Renal cortex interstitium (tissue), 15 donors: ENCODE results near the gene DYNC1I2. TPM values are rescaled to one million over a fixed set of nuclear protein-coding genes. Genes with fewer than 3 reads are reported as not detected.

Experiments used
- DNase-seq, 11 donors: peaks; one replicate each; pipeline ENCODE4 v3.0.0-alpha.2; 2013; ENCODE audit warnings: low read depth in 9 of 11, low spot score in 4 of 11; ENCODE audit errors: extremely low read depth in 1 of 11
- long read RNA-seq, 16 experiments: transcript quantifications; one replicate each; lab custom pipeline, GENCODE V29; 2026
- polyA plus RNA-seq, 3 donors: library from polyadenylated mRNA; unstranded; fragments of 120-200 nt; gene quantifications; one replicate each; pipeline ENCODE4 v1.2.1, GENCODE V29; 2013; ENCODE audit not compliant: insufficient read length in 3 of 3

DYNC1I2 gene
- polyA plus RNA-seq = 100 to 1,000 TPM; 160 to 206 (median 186) TPM
- long read RNA-seq, donor 1, transcript DYNC1I2-201 (16 exons, 2,589 nt) = major isoform, 5 of 57 reads
- long read RNA-seq, donor 1, partial matches to known transcripts = 44 of 57 reads
- long read RNA-seq, donor 1, other reads (novel, unspliced or antisense) = 0 of 57 reads
- long read RNA-seq, donor 2, transcript DYNC1I2-203 (16 exons, 2,572 nt) = major isoform, 7 of 90 reads
- long read RNA-seq, donor 2, partial matches to known transcripts = 79 of 90 reads
- long read RNA-seq, donor 2, other reads (novel, unspliced or antisense) = 0 of 90 reads
- long read RNA-seq, donor 3, transcript DYNC1I2-201 (16 exons, 2,589 nt) = minor isoform, 10 of 134 reads
- long read RNA-seq, donor 3, transcript DYNC1I2-203 (16 exons, 2,572 nt) = major isoform, 24 of 134 reads
- long read RNA-seq, donor 3, partial matches to known transcripts = 92 of 134 reads
- long read RNA-seq, donor 3, other reads (novel, unspliced or antisense) = 0 of 134 reads
- long read RNA-seq, donor 4, transcript DYNC1I2-201 (16 exons, 2,589 nt) = minor isoform, 5 of 48 reads
- long read RNA-seq, donor 4, transcript DYNC1I2-203 (16 exons, 2,572 nt) = major isoform, 13 of 48 reads
- long read RNA-seq, donor 4, partial matches to known transcripts = 26 of 48 reads
- long read RNA-seq, donor 4, other reads (novel, unspliced or antisense) = 0 of 48 reads
- long read RNA-seq, donor 5 = 0 reads
- long read RNA-seq, donor 6, transcript DYNC1I2-203 (16 exons, 2,572 nt) = major isoform, 10 of 86 reads
- long read RNA-seq, donor 6, transcript DYNC1I2-221 (3 exons, 581 nt) = minor isoform, 5 of 86 reads
- long read RNA-seq, donor 6, partial matches to known transcripts = 68 of 86 reads
- long read RNA-seq, donor 6, other reads (novel, unspliced or antisense) = 0 of 86 reads
- long read RNA-seq, donor 7, transcript DYNC1I2-201 (16 exons, 2,589 nt) = minor isoform, 6 of 133 reads
- long read RNA-seq, donor 7, transcript DYNC1I2-203 (16 exons, 2,572 nt) = major isoform, 13 of 133 reads
- long read RNA-seq, donor 7, partial matches to known transcripts = 110 of 133 reads
- long read RNA-seq, donor 7, other reads (novel, unspliced or antisense) = 0 of 133 reads
- long read RNA-seq, donor 8, transcript DYNC1I2-203 (16 exons, 2,572 nt) = major isoform, 16 of 223 reads
- long read RNA-seq, donor 8, transcript DYNC1I2-201 (16 exons, 2,589 nt) = minor isoform, 12 of 223 reads
- long read RNA-seq, donor 8, partial matches to known transcripts = 183 of 223 reads
- long read RNA-seq, donor 8, other reads (novel, unspliced or antisense) = 5 of 223 reads
- long read RNA-seq, donor 9, transcript DYNC1I2-201 (16 exons, 2,589 nt) = minor isoform, 9 of 71 reads
- long read RNA-seq, donor 9, transcript DYNC1I2-203 (16 exons, 2,572 nt) = major isoform, 15 of 71 reads
- long read RNA-seq, donor 9, partial matches to known transcripts = 43 of 71 reads
- long read RNA-seq, donor 9, other reads (novel, unspliced or antisense) = 0 of 71 reads
- long read RNA-seq, donor 10, transcript DYNC1I2-203 (16 exons, 2,572 nt) = major isoform, 13 of 127 reads
- long read RNA-seq, donor 10, partial matches to known transcripts = 104 of 127 reads
- long read RNA-seq, donor 10, other reads (novel, unspliced or antisense) = 0 of 127 reads
- long read RNA-seq, donor 11, transcript DYNC1I2-203 (16 exons, 2,572 nt) = major isoform, 7 of 52 reads
- long read RNA-seq, donor 11, transcript DYNC1I2-201 (16 exons, 2,589 nt) = minor isoform, 5 of 52 reads
- long read RNA-seq, donor 11, partial matches to known transcripts = 39 of 52 reads
- long read RNA-seq, donor 11, other reads (novel, unspliced or antisense) = 0 of 52 reads
- long read RNA-seq, donor 12, transcript DYNC1I2-201 (16 exons, 2,589 nt) = minor isoform, 6 of 30 reads
- long read RNA-seq, donor 12, transcript DYNC1I2-203 (16 exons, 2,572 nt) = major isoform, 7 of 30 reads
- long read RNA-seq, donor 12, partial matches to known transcripts = 15 of 30 reads
- long read RNA-seq, donor 12, other reads (novel, unspliced or antisense) = 0 of 30 reads
- long read RNA-seq, donor 13, transcript DYNC1I2-221 (3 exons, 581 nt) = minor isoform, 6 of 205 reads
- long read RNA-seq, donor 13, transcript DYNC1I2-201 (16 exons, 2,589 nt) = minor isoform, 10 of 205 reads
- long read RNA-seq, donor 13, transcript DYNC1I2-203 (16 exons, 2,572 nt) = major isoform, 12 of 205 reads
- long read RNA-seq, donor 13, partial matches to known transcripts = 169 of 205 reads
- long read RNA-seq, donor 13, other reads (novel, unspliced or antisense) = 5 of 205 reads
- long read RNA-seq, donor 14, transcript DYNC1I2-203 (16 exons, 2,572 nt) = major isoform, 15 of 101 reads
- long read RNA-seq, donor 14, transcript DYNC1I2-201 (16 exons, 2,589 nt) = major isoform, 15 of 101 reads
- long read RNA-seq, donor 14, partial matches to known transcripts = 68 of 101 reads
- long read RNA-seq, donor 14, other reads (novel, unspliced or antisense) = 0 of 101 reads
- long read RNA-seq, donor 15, transcript DYNC1I2-203 (16 exons, 2,572 nt) = major isoform, 7 of 29 reads
- long read RNA-seq, donor 15, partial matches to known transcripts = 17 of 29 reads
- long read RNA-seq, donor 15, other reads (novel, unspliced or antisense) = 0 of 29 reads
- long read RNA-seq, donor 16, transcript DYNC1I2-201 (16 exons, 2,589 nt) = minor isoform, 22 of 217 reads
- long read RNA-seq, donor 16, transcript DYNC1I2-203 (16 exons, 2,572 nt) = major isoform, 33 of 217 reads
- long read RNA-seq, donor 16, transcript DYNC1I2-223 (8 exons, 1,798 nt) = minor isoform, 8 of 217 reads
- long read RNA-seq, donor 16, partial matches to known transcripts = 147 of 217 reads
- long read RNA-seq, donor 16, other reads (novel, unspliced or antisense) = 0 of 217 reads

DNA sequence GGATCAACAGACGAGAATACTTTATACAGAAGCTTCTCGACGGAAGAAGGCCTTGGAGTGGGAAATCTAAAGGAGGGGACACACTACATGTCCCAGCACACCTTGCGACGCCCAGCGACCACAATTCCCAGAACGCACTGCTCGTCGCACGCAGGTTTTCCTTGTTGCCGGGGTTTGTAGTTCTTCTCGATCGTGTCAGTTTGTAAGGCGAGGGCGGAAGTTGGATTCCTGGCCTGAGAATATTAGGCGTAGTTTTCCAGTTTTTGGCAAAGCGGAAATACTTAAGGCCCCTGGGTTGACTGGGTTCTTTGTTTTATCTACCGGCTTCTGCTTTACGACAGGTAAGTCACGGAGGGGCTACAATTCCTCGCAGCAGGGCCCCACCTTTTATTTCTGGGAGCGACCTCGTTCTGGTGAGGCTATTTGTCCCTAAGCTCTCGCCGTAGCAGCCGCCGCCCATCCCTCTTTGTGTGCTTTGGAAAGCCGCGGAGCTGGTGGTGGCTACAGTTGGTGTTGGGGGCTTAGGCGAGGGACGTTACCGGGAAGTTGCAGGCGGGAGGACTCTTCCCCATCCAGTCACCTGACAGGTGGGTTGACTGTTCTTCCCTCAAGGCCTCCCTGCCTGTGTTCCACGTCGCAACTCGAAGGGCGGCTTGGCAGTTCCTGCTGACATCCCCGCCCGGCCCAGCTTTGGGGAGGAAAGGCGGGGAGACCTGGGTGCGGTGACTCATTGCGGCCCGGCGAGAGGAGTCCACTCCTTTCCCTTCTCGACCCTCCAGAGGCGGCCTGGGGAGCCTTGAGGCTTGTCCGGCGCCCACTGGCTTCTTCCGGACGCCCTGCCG lies at the start of gene DYNC1I2:
Gene DYNC1I2, plus strand, starts transcription at position 183 of the 842 bp plus-strand sequence. CDS start 2,687 bp downstream, outside the sequence.
- peak; percentile 82 to 95 (median 90) for DNase-seq

DNA sequence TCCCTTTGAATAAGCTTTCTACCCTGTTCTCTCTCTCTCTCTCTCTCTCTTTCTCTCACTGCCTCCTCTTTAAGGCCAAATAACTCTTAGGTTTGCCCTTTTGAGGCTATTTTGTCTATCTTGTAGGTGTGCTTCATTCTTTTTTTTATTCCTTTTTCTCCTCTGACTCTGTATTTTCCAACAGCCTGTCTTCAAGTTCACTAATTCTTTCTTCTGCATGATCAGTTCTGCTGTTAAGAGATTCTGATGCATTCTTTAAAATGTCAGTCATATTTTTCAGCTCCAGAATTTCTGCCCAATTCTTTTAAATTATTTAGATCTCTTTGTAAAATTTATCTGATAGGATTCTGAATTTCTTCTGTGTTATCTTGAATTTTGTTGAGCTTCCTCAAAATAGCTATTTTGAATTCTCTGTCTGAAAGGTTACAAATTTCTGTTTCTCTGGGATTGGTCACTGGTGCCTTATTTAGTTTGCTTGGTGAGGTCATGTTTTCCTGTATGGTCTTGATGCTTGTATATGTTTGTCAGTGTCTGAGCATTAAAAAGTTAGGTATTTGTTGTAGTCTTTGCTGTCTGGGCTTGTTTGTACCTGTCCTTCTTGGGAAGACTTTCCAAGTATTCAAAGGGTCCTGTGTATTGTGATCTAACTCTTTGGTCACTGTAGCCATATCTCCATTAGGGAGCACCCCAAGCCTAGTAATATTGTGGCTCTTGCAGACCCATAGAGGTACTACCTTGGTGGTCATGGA lies 35.4 kb upstream of the DYNC1I2 start:
- no peak for DNase-seq

DNA sequence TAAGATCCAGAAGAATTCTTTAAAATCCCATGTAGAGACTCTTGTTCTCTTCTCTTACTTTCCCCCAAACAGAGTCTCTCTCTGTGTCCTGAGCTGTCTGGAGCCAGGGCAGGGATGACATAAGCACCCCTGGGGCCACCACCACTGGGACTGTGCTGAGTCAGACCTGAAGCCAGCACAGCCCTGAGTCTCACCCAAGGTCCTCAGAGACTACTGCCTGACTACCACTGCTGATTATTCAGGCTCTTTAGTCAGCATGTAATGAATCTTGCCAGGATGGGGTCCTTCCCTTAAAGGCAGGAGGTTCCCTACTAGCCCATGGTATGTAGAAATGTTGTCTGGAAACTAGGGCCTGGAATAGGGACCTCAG lies 34.9 kb upstream of the DYNC1I2 start:
- no peak for DNase-seq

DNA sequence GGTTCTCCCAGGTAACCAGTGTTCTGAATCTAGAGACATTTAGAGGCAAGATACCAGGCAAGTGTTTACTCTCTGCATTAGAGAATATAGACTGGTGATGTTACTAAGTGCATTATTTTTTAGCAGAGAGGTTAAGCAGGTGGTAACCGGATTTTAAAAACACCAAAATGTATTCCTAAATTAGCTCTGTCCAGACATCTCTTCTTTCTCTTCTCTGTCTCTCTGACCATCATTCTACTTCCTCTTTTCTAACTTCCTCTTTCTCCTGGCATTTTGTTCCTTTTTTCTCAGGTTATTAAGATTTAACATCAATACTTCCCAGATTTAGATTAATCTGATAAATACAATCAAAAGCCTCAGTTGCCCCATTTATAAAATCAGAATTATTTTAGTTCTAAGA lies 31.7 kb upstream of the DYNC1I2 start:
- no peak for DNase-seq

DNA sequence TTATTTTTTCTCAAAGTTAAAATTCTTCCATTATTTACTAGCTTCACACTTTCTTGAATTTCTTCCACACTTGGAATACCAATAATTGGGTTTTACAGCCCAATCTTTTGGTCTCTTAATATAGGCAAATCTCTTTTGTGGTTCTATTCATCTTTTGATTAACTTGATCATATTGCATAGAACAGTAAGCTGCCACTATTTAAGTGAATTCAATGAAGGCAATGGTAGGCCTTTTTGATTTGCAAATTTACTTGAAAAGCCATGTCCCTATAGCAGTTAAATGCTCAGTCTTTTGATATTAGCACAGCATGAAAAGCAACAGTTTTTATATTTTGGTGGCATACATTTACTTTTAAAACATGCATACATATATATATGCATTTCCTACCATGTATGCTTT lies 20.2 kb upstream of the DYNC1I2 start:
- no peak for DNase-seq

DNA sequence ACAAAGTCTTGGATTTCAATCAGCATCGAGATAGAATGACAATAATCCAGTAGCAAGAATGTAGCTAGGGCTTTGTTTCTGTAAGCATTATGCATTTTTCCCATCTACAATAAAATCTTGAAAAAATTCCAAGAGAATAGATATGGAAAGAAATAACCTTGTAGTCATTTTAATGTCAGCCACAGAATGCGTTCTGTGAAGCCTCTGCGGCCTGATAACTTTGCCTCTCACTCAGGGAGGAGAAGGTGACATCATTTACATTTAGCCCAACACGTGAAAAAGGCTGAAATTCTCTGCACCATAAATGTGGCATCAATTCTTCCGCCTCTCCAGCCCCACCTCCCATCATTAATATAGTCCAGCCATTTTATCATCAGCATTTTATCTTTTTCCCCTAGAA lies 19.1 kb upstream of the DYNC1I2 start:
- DNase-seq = no peak

DNA sequence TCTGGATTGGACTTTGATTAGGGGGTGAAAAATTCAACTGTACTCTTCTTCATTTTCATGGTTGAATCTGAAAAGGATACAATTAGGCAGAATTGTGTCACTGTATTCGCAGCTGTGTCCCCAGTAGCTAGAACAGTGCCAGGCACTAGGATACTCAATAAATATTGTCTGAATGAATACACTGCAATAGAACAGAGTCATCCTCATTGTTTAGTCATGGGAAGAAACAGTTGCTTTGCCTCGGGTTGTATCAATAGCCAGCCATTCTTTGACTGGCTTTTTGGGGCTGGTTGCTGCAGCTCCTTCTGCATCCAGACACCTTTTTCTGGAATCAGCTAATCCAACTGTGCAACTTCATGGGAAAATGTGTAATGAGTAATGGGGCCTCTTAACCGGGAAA lies 18.1 kb upstream of the DYNC1I2 start:
- no peak for DNase-seq

DNA sequence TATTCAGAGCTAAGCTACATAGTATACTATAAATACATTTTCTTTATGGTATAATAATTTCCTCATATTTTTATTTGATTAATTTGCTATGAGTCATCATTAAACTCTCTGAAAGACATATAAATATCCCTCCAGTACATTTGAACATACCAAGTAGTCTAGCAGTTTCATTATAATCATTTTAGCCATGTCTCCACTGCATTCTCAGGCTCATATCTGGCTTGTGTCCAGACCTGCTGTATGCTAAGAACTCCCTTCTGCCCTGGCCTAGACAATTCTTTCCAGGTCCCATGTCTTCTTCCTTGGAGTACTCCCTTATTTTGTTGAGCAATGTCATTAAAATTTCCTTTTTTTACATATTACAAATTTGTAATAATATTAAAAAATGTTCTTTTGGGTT lies 16.6 kb upstream of the DYNC1I2 start:
- DNase-seq = no peak

DNA sequence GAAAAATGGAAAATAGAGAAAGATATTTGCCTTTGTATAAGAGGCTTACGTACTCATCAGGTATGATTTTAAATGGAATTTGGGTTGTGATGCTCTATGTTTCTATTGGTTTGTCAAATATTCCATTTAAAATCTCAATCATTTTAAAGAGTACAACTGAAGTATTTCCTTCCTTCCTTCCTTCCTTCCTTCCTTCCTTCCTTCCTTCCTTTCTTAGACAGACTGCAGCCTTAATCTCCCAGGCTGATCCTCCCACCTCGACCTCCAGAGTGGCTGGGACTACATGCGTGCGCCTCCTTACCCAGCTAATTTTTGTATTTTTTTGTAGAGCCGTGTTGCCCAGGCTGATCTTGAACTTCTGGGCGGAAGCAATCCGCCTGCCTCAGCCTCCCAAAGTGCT lies 15.4 kb upstream of the DYNC1I2 start:
- no peak for DNase-seq

DNA sequence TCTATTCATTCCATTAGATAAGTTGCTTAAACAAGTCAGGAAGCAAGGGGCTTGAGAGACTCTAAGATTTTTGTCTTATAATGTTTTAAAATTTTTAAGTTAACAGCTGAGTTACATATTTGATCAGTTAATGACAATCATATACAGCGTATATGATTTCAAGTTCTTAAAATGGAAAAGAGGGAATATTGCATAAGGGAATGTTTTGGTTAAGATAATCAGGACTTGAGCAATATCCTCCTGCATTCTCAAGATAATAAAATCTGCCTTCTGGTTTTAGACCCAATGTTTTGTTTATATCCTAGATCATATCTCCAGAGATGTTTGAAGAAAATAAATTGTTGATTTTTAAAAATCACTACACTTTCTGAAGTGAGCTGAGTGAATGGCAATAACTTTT lies 13.4 kb upstream of the DYNC1I2 start:
- no peak for DNase-seq

DNA sequence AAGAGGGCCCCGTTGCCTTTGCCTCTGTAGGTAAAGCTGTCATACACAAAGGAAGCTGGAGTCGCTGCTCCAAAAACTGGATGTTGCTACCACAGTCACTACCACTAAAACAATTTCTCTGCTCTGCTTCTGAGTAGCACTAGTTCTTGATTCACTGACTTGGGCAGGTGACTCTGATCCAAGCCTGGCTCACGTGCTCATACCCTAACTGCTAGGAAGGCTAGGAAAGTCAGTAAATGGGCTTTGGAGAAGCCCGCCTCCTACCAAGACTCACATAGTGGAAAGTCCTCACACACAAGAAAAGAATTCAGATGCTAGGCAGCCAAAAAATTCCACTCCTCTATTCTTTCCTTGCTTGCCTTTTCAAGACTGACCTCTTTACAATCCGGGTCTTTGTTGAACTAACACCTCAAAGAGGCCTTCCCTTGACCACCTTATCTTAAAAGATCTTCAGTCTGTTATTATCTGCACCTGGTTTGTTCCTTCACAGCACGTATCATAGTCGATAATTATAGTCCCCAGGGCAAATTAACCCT lies 11.4 kb upstream of the DYNC1I2 start:
- DNase-seq = no peak

DNA sequence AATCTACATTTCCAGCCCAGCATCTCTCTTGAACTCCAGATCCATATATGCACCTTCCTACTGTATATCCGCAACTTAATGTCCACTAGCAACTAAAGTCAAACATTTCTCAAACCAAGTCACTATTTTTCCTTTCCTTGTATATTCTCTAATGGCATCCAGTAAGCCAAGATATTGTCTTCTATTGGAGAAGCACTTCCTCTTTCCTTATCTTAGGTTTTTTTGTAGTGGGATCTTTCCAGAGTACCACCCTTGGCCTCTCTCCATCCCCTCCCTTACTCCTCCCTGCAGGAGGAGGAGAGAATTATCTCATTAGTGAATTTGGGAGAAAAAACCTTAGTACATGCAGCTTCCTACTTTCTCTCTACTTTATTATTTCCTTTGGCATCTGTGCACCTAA lies 8.7 kb upstream of the DYNC1I2 start:
- no peak for DNase-seq

DNA sequence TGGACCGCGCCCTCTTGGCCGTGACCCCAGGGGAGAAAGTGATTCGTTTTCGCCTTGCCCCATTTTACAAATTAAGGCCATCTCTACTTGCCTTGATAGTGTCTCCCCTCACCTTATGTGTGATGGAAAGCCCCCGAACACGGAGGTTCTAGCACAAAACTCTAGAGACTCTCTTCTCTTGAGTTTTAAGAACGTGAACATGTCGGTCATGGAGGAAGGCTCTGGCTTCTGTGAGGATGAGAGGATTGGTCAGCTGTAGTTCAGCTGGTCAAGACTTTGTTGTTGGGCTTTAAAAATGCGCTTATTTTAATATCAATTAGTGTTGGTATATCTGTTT lies 828 bp downstream of the DYNC1I2 start:
- DNase-seq = peak in 3 of 11 donors; percentile 13 to 31 (median 24)

DNA sequence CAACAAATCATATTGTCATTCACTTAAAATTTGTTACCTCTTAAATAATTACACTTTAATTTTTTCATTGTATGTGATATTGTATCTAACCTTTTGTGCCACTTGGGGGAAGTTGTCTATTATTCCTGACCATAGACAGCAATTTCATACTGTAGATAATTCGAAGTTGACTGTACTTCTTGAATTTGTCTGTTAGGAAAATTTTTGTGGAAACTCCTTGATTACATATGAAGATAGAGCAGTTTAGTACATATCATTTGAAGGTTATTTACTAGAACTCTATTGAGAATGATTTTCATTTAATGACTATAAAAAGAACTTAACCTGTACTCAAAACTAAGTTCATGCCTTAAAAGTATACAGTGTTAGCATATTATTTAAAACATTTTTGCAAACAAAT lies 5.1 kb downstream of the DYNC1I2 start:
- no peak for DNase-seq
